WTC11 (cell line): ENCODE results near the gene CENPN.

Experiments
- JUN ChIP-seq: sonication (generic); formaldehyde crosslinking; IDR thresholded peaks from 2 replicates; pipeline ENCODE4 v1.8.0; 2023; ENCODE audit warnings: mild to moderate bottlenecking, missing genetic modification reagents
- NR2C2 ChIP-seq: sonication (generic); formaldehyde crosslinking; IDR thresholded peaks from 2 replicates; pipeline ENCODE4 v1.8.0; 2022; ENCODE audit warnings: mild to moderate bottlenecking, missing genetic modification reagents
- ZBTB21 ChIP-seq: sonication (generic); formaldehyde crosslinking; IDR thresholded peaks from 2 replicates; pipeline ENCODE4 v1.8.1; 2023; ENCODE audit warnings: mild to moderate bottlenecking, missing genetic modification reagents, borderline replicate concordance
- ZNF232 ChIP-seq: sonication (generic); formaldehyde crosslinking; IDR thresholded peaks from 2 replicates; pipeline ENCODE4 v1.8.0; 2022; ENCODE audit warnings: mild to moderate bottlenecking, missing genetic modification reagents
- ZNF263 ChIP-seq: sonication (generic); formaldehyde crosslinking; IDR thresholded peaks from 2 replicates; pipeline ENCODE4 v1.8.1; 2022; ENCODE audit warnings: low read depth, mild to moderate bottlenecking, moderate library complexity, missing genetic modification reagents
- ZNF423 ChIP-seq: fragments of 250-450 bp; sonication (Bioruptor Pico); IDR thresholded peaks from 2 replicates; pipeline ENCODE4 v2.1.2; 2022; ENCODE audit warnings: mild to moderate bottlenecking, moderate library complexity
- TF ChIP-seq, protein P1 (sequence below): sonication (generic); formaldehyde crosslinking; IDR thresholded peaks from 2 replicates; pipeline ENCODE4 v1.8.1; 2023; ENCODE audit warnings: mild to moderate bottlenecking, missing genetic modification reagents
- TF ChIP-seq, protein P2 (sequence below): fragments of 200-600 bp; IDR thresholded peaks from 2 replicates; pipeline ENCODE4 v1.8.0; 2022; ENCODE audit warnings: antibody characterized with exemption
- TF ChIP-seq, protein P3 (sequence below): fragments of 250-450 bp; sonication (Bioruptor Pico); IDR thresholded peaks from 2 replicates; pipeline ENCODE4 v1.9.0; 2021; ENCODE audit warnings: moderate library complexity, mild to moderate bottlenecking, inconsistent platforms, borderline replicate concordance

DNA sequence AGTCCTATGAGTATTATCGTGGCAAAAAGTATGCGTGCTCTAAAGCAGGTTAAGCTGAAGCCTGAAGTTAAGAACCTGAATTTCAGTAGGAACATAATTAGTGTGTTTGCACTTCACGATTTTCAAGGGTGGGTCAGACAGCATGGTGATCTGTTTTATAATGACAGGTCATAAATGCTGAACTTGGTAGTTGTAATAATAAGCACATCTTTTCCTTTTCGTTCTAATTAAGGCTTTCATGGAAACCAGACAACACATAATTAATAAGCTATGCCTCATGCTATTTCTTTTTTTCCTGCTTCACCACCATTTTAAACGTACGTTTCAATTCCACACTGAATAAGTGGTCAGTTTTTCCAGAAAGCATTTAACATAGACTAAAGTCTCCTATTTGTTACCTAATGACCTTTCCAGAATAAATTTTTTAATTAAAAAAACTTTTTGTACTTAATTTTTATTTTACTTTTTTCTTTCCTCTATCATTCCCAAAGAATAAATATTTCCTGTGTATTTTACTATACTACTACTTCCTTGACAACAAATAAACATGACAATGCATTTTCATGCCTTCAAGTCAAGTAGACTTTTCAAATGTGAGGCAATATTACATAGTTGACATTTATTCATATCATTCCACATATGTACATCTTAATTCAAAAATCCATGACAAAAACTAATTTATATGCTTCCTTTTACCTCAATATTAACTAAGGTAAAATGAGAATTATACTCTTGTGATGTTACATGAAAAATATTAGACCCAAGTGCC lies 22.7 kb upstream of the CENPN start:
- TF ChIP-seq, protein P1, sequence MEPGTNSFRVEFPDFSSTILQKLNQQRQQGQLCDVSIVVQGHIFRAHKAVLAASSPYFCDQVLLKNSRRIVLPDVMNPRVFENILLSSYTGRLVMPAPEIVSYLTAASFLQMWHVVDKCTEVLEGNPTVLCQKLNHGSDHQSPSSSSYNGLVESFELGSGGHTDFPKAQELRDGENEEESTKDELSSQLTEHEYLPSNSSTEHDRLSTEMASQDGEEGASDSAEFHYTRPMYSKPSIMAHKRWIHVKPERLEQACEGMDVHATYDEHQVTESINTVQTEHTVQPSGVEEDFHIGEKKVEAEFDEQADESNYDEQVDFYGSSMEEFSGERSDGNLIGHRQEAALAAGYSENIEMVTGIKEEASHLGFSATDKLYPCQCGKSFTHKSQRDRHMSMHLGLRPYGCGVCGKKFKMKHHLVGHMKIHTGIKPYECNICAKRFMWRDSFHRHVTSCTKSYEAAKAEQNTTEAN, result no peak
- TF ChIP-seq, protein P2, sequence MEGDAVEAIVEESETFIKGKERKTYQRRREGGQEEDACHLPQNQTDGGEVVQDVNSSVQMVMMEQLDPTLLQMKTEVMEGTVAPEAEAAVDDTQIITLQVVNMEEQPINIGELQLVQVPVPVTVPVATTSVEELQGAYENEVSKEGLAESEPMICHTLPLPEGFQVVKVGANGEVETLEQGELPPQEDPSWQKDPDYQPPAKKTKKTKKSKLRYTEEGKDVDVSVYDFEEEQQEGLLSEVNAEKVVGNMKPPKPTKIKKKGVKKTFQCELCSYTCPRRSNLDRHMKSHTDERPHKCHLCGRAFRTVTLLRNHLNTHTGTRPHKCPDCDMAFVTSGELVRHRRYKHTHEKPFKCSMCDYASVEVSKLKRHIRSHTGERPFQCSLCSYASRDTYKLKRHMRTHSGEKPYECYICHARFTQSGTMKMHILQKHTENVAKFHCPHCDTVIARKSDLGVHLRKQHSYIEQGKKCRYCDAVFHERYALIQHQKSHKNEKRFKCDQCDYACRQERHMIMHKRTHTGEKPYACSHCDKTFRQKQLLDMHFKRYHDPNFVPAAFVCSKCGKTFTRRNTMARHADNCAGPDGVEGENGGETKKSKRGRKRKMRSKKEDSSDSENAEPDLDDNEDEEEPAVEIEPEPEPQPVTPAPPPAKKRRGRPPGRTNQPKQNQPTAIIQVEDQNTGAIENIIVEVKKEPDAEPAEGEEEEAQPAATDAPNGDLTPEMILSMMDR, result no peak
- TF ChIP-seq ZNF423 (CRISPR knock-in tag) (no peak), ZNF232 (no peak), ZBTB21 (CRISPR knock-in tag) (no peak), JUN (no peak), NR2C2 (no peak), ZNF263 (CRISPR knock-in tag) (no peak)
- TF ChIP-seq, protein P3, sequence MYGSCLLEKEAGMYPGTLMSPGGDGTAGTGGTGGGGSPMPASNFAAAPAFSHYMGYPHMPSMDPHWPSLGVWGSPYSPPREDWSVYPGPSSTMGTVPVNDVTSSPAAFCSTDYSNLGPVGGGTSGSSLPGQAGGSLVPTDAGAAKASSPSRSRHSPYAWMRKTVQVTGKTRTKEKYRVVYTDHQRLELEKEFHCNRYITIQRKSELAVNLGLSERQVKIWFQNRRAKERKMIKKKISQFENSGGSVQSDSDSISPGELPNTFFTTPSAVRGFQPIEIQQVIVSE (CRISPR knock-in tag), result no peak
